PFSK-1 (cell line): ENCODE results near the gene HES4.

Experiments used
- POLR2AphosphoS5 ChIP-seq: IDR thresholded peaks from 2 replicates; pipeline ENCODE4 v1.6.1; 2012; ENCODE audit warnings: low read depth, mild to moderate bottlenecking, control low read depth, low read length, moderate library complexity
- SIN3A ChIP-seq: IDR thresholded peaks from 2 replicates; pipeline ENCODE4 v1.6.1; 2012; ENCODE audit warnings: mild to moderate bottlenecking, low read length, moderate library complexity, borderline replicate concordance; ENCODE audit not compliant: insufficient read depth
- TAF1 ChIP-seq: IDR thresholded peaks from 2 replicates; pipeline ENCODE4 v1.6.1; 2012; ENCODE audit warnings: low read length, control low read depth, borderline replicate concordance; ENCODE audit not compliant: insufficient read depth
- TF ChIP-seq, protein P1 (sequence below), 2 experiments: IDR thresholded peaks; 2 replicates each; pipeline versions ENCODE4 v1.6.1 to v1.8.0; 2011 to 2012; ENCODE audit warnings: low read depth in 2 of 2, low read length in 2 of 2, control low read depth in 1 of 2, inconsistent platforms in 1 of 2, mild to moderate bottlenecking in 1 of 2, moderate library complexity in 1 of 2; ENCODE audit not compliant: insufficient read depth in 1 of 2

DNA sequence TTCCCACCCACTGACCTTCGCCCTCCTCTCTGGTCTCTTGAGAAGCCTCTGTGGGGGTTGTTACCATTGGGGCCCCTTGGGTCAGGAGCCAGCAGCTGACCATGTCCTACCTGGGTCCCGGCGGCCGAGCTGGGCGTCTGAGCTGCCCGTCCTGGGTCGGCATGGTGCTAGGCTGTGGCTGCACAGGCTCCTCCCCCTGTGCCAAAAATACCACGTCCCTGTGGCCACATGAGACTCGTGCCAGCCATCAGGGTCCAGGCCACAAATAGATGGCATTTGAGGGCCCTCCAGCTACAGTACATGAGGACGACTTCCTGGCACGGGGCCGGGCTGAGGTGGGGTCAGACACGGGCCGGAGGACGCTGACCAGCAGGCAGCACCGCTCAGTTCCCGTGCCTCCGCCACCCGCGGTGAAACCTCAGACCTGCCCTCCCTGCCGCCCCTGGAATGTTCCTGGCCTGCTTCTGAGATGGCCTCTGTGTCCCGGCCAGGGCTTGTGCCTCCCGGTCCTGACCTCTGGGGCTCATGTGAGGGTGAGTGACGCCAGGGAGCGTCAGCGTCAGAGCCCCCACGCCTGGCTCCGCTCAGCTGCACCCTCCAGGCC is 17.8 kb downstream of the HES4 start, which contains the start of gene PERM1:
- TF ChIP-seq, protein P1, sequence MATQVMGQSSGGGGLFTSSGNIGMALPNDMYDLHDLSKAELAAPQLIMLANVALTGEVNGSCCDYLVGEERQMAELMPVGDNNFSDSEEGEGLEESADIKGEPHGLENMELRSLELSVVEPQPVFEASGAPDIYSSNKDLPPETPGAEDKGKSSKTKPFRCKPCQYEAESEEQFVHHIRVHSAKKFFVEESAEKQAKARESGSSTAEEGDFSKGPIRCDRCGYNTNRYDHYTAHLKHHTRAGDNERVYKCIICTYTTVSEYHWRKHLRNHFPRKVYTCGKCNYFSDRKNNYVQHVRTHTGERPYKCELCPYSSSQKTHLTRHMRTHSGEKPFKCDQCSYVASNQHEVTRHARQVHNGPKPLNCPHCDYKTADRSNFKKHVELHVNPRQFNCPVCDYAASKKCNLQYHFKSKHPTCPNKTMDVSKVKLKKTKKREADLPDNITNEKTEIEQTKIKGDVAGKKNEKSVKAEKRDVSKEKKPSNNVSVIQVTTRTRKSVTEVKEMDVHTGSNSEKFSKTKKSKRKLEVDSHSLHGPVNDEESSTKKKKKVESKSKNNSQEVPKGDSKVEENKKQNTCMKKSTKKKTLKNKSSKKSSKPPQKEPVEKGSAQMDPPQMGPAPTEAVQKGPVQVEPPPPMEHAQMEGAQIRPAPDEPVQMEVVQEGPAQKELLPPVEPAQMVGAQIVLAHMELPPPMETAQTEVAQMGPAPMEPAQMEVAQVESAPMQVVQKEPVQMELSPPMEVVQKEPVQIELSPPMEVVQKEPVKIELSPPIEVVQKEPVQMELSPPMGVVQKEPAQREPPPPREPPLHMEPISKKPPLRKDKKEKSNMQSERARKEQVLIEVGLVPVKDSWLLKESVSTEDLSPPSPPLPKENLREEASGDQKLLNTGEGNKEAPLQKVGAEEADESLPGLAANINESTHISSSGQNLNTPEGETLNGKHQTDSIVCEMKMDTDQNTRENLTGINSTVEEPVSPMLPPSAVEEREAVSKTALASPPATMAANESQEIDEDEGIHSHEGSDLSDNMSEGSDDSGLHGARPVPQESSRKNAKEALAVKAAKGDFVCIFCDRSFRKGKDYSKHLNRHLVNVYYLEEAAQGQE (IDR thresholded peaks at IDR 0.05; ENCODE audit: insufficient read depth in 1 of 2, low read depth in 2 of 2, low read length in 2 of 2), result no peak
- TF ChIP-seq POLR2AphosphoS5 (no peak), TAF1 (no peak), SIN3A (no peak)
